B cell (primary cell): ENCODE results near the gene FBXO24. TPM values are rescaled to one million over a fixed set of nuclear protein-coding genes. Genes with fewer than 3 reads are reported as not detected.

ENCODE experiments used
- ATAC-seq: fragments of 200-7000 bp; cut with Tn5 transposase; one replicate; pipeline ENCODE4 v1.10.0; 2021; ENCODE audit warnings: low read depth, mild to moderate bottlenecking, moderate number of reproducible peaks, moderate library complexity
- CTCF ChIA-PET: fragments of 350-600 bp; sonication (Branson Sonifier 250); formaldehyde crosslinking; loops from one replicate; lab custom pipeline; 2021; ENCODE audit warnings: antibody characterized with exemption, inconsistent platforms; lab: Charles Lee
- POLR2A ChIA-PET: fragments of 350-600 bp; sonication (Branson Sonifier 250); formaldehyde crosslinking; loops from one replicate; lab custom pipeline; 2021; ENCODE audit warnings: antibody characterized with exemption; lab: Charles Lee
- DNase-seq: peaks from one replicate; pipeline ENCODE4 v3.0.0; 2013
- H2AFZ ChIP-seq: 2 replicates; pipeline ENCODE4 v1.6.1; 2012; ENCODE audit warnings: mild to moderate bottlenecking, low read depth, low read length; ENCODE audit not compliant: insufficient read depth, poor library complexity, severe bottlenecking
- H3K27ac ChIP-seq, 2 donors: 1 replicate in 1 of 2; 2 replicates in 1 of 2; pipeline ENCODE4 v1.5.1; 2012 to 2013; ENCODE audit warnings: low read length in 2 of 2, mild to moderate bottlenecking in 2 of 2, moderate library complexity in 1 of 2
- H3K27me3 ChIP-seq, 4 experiments: fragments of 200-600 bp in 1 of 4; sonication (generic) in 1 of 4; replicated peaks in 1 of 4; 1 replicate in 2 of 4; 2 replicates in 2 of 4; pipeline versions ENCODE4 v1.6.1 to v1.7.0; 2013 to 2016; ENCODE audit warnings: low read length in 3 of 4, mild to moderate bottlenecking in 2 of 4, mixed read lengths in 1 of 4, moderate library complexity in 1 of 4; ENCODE audit not compliant: insufficient read depth in 4 of 4, control insufficient read depth in 3 of 4; ENCODE audit errors: control extremely low read depth in 1 of 4
- H3K36me3 ChIP-seq, 2 experiments: replicated peaks in 1 of 2; 1 replicate in 1 of 2; 2 replicates in 1 of 2; pipeline versions ENCODE4 v1.6.1 to v1.7.1; 2013; ENCODE audit warnings: low read length in 1 of 2; ENCODE audit not compliant: insufficient read depth in 2 of 2, control insufficient read depth in 1 of 2; ENCODE audit errors: control extremely low read depth in 1 of 2, extremely low read depth in 1 of 2
- H3K4me1 ChIP-seq, 2 donors: fragments of 200-600 bp in 1 of 2; sonication (generic) in 1 of 2; 1 replicate in 1 of 2; 2 replicates in 1 of 2; pipeline versions ENCODE4 v1.5.1 to v1.6.1; 2013 to 2017; ENCODE audit warnings: low read length in 2 of 2; ENCODE audit not compliant: control insufficient read depth in 2 of 2, insufficient read depth in 2 of 2
- H3K4me2 ChIP-seq: replicated peaks from 2 replicates; pipeline ENCODE3; 2012; ENCODE audit warnings: mild to moderate bottlenecking, low read depth, low read length; ENCODE audit not compliant: poor library complexity, severe bottlenecking
- H3K4me3 ChIP-seq, 5 experiments: fragments of 200-600 bp in 1 of 5; sonication (generic) in 1 of 5; 1 replicate in 3 of 5; 2 replicates in 2 of 5; pipeline versions ENCODE4 v1.5.1 to v1.7.0; 2011 to 2016; ENCODE audit warnings: low read length in 4 of 5, mild to moderate bottlenecking in 4 of 5, low read depth in 2 of 5, control low read depth in 1 of 5, moderate library complexity in 1 of 5; ENCODE audit not compliant: insufficient read depth in 1 of 5; ENCODE audit errors: control extremely low read depth in 1 of 5, extremely low read depth in 1 of 5
- H3K79me2 ChIP-seq: fragments of 200-600 bp; sonication (generic); one replicate; pipeline ENCODE4 v1.6.0; 2016; ENCODE audit warnings: low read length; ENCODE audit not compliant: control insufficient read depth, insufficient read depth
- H3K9ac ChIP-seq: fragments of 200-600 bp; sonication (generic); 2 replicates; pipeline ENCODE4 v1.6.1; 2017; ENCODE audit warnings: mild to moderate bottlenecking, low read length, moderate library complexity
- H3K9me3 ChIP-seq, 3 donors: one replicate each; pipeline versions ENCODE4 v1.6.1 to v1.7.1; 2013; ENCODE audit warnings: low read length in 2 of 3; ENCODE audit not compliant: control insufficient read depth in 2 of 3, insufficient read depth in 1 of 3; ENCODE audit errors: control extremely low read depth in 1 of 3
- H4K20me1 ChIP-seq: 2 replicates; pipeline ENCODE4 v1.6.0; 2012; ENCODE audit warnings: mild to moderate bottlenecking, low read length; ENCODE audit not compliant: insufficient read depth, control insufficient read depth, poor library complexity, severe bottlenecking
- H3K27ac Mint-ChIP-seq: one replicate; pipeline ENCODE4 v1.8.0; 2021; ENCODE audit warnings: mixed read lengths
- H3K27me3 Mint-ChIP-seq: one replicate; pipeline ENCODE4 v1.8.0; 2021; ENCODE audit warnings: mixed read lengths
- H3K4me1 Mint-ChIP-seq: one replicate; pipeline ENCODE4 v1.8.0; 2021; ENCODE audit warnings: mixed read lengths
- H3K4me3 Mint-ChIP-seq: one replicate; pipeline ENCODE4 v1.8.0; 2021; ENCODE audit warnings: mixed read lengths
- H3K9me3 Mint-ChIP-seq: one replicate; pipeline ENCODE4 v1.8.0; 2022; ENCODE audit warnings: mixed read lengths; ENCODE audit not compliant: insufficient read depth
- EZH2 ChIP-seq: IDR thresholded peaks from 2 replicates; pipeline ENCODE4 v1.6.1; 2012; ENCODE audit warnings: borderline replicate concordance, low read depth, mild to moderate bottlenecking, moderate library complexity, low read length; ENCODE audit not compliant: insufficient read depth, poor library complexity, severe bottlenecking
- WGBS: methylation state at CpG from one replicate; pipeline ENCODE4 v1.1.5; 2013; ENCODE audit warnings: missing lambda C conversion rate; ENCODE audit not compliant: insufficient coverage; 5-methylcytosine and 5-hydroxymethylcytosine counted together
- intact Hi-C: fragments of 100-400 bp; cut with micrococcal nuclease; formaldehyde crosslinking; loops from one replicate; pipeline ENCODE4 v1.10.0; 2022
- polyA plus RNA-seq: library from polyadenylated mRNA; depleted of rRNA; stranded (reverse); fragments of >200 nt; gene quantifications from 2 replicates; pipeline ENCODE4 v1.2.3, GENCODE V29; 2012
- total RNA-seq, 2 donors: library from RNA; stranded (reverse); fragments of 120-200 nt in 1 of 2; gene quantifications; 1 replicate in 1 of 2; 2 replicates in 1 of 2; pipeline versions ENCODE4 v1.2.3 to v1.2.4, GENCODE V29; 2013 to 2022
- TF ChIP-seq, protein P1 (sequence below): fragments of 200-600 bp; IDR thresholded peaks from one replicate; pipeline ENCODE4 v1.8.0; 2022; ENCODE audit warnings: antibody characterized with exemption, mild to moderate bottlenecking

FBXO24 gene
- total and polyA plus RNA-seq, 2 donors (not counting 1 experiment from before 2014, with no cell fraction given): 1.2 to 1.6 TPM

- no peaks in the 10 kb centered on the region for H3K27me3 Mint-ChIP-seq
- H3K9ac ChIP-seq: no peak overlapping the region
- no peak overlapping the region for H3K4me3 Mint-ChIP-seq
- peaks cover 0 to 66% of the 10 kb centered on the region in 2 experiments for H3K36me3 ChIP-seq
- ChIA-PET CTCF (no interaction called here), POLR2A (no interaction called here)
- H3K4me3 ChIP-seq: no peak overlapping the region
- no peak overlapping the region for H3K27ac ChIP-seq
- ATAC-seq: no peak
- intact Hi-C loops: no loop called here
- no peak for TF ChIP-seq EZH2
- TF ChIP-seq, protein P1, sequence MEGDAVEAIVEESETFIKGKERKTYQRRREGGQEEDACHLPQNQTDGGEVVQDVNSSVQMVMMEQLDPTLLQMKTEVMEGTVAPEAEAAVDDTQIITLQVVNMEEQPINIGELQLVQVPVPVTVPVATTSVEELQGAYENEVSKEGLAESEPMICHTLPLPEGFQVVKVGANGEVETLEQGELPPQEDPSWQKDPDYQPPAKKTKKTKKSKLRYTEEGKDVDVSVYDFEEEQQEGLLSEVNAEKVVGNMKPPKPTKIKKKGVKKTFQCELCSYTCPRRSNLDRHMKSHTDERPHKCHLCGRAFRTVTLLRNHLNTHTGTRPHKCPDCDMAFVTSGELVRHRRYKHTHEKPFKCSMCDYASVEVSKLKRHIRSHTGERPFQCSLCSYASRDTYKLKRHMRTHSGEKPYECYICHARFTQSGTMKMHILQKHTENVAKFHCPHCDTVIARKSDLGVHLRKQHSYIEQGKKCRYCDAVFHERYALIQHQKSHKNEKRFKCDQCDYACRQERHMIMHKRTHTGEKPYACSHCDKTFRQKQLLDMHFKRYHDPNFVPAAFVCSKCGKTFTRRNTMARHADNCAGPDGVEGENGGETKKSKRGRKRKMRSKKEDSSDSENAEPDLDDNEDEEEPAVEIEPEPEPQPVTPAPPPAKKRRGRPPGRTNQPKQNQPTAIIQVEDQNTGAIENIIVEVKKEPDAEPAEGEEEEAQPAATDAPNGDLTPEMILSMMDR: no peak
- H3K27me3 ChIP-seq: no peaks in the 10 kb centered on the region
- H3K4me2 ChIP-seq: no peak overlapping the region
- no peak for DNase-seq
- H3K79me2 ChIP-seq: peaks cover 33% of the 10 kb centered on the region
- peaks cover 6% of the 10 kb centered on the region for H3K4me1 Mint-ChIP-seq
- H2AFZ ChIP-seq: no peak overlapping the region
- 98% methylated on average over 16 of the region's 17 CpGs for WGBS
- no peaks in the 10 kb centered on the region for H3K9me3 Mint-ChIP-seq
- no peaks in the 10 kb centered on the region for H3K9me3 ChIP-seq
- no peak overlapping the region for H3K27ac Mint-ChIP-seq
- peaks cover 5 to 10% of the 10 kb centered on the region in 2 donors for H3K4me1 ChIP-seq
- H4K20me1 ChIP-seq: peaks cover 82% of the 10 kb centered on the region
Measured at GRCh38 chr7:100575746-100576383, 10.3 kb upstream of the FBXO24 start.

DNA sequence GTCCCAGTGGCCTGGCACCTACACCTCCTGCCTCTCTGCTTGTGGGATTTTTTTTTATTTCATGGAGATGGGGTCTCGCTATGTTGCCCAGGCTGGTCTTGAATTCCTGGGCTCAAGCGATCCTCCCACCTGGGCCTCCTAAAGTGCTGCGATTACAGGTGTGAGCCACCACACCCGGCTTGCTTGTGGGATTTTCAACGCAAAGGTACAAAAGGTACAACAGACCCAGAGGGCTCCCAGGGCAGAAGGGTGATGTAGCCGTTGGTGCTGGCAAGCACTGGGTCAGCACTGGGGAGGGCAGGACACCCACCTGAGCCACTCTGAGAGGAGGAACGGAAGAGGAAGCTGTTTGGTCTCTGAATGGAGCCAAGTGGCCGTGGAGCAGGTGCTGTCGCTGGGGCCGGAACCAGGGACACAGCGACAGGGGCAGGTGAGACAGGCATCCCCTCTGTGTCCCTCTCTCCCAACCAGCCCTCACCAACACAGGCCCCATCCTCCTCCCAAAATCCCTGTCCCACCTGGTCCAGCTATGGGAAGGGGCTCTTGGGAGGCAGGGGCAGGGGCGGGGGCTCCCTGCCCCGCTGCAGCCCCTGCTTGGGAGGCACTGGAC, 9.6 kb upstream of the FBXO24 start:
- Histone ChIP-seq H3K4me1 (peaks cover 0 to 5% of the 10 kb centered on the region in 2 donors), H3K27me3 (no peaks in the 10 kb centered on the region), H3K36me3 (peaks cover 0 to 73% of the 10 kb centered on the region in 2 experiments), H3K79me2 (peaks cover 40% of the 10 kb centered on the region), H3K4me3 (no peak overlapping the region), H3K9me3 (no peaks in the 10 kb centered on the region), H3K27ac (no peak overlapping the region), H2AFZ (no peak overlapping the region), H4K20me1 (peaks cover 83% of the 10 kb centered on the region), H3K4me2 (no peak overlapping the region), H3K9ac (no peak overlapping the region)
- Mint-ChIP-seq H3K4me1 (peaks cover 7% of the 10 kb centered on the region), H3K9me3 (no peaks in the 10 kb centered on the region), H3K4me3 (no peak overlapping the region), H3K27ac (no peak overlapping the region), H3K27me3 (no peaks in the 10 kb centered on the region)
- intact Hi-C loops: no loop called here
- ATAC-seq (no peak), DNase-seq (peak; percentile 14)
- CTCF ChIA-PET: no interaction called here
- 98% methylated on average over 11 of the region's 13 CpGs for WGBS
- POLR2A ChIA-PET: no interaction called here
- TF ChIP-seq, protein P1: no peak
- TF ChIP-seq EZH2: no peak
